SK-N-MC (cell line): ENCODE results near the gene APOC3.

Experiments used
- EZH2 ChIP-seq: fragments of 200-600 bp; sonication (generic); IDR thresholded peaks from one replicate; pipeline ENCODE4 v1.6.1; 2017; ENCODE audit warnings: antibody characterized with exemption
- POLR2AphosphoS5 ChIP-seq: IDR thresholded peaks from 2 replicates; pipeline ENCODE4 v1.6.1; 2012; ENCODE audit warnings: mild to moderate bottlenecking, low read depth, low read length, borderline replicate concordance

DNA sequence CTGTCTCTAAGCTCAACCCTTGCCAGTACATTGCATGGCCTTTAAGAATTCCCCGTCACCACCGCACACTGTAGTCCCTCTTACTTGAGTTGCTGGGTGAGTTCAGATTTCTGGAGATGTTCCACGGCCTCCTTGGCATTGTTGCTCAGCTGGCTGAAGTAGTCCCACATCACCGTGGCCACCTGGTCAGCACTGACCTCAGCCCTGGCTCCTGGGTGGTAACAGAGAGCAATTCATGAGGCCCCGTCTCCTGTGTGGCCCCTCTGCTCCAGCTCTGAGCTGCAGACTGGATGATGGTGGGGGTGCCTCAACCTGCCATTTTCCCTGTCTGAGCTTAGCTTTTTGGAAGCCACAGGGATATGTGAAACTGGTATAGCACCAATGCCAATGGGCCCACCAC lies 7.1 kb upstream of the APOC3 start:
- TF ChIP-seq EZH2: no peak
- TF ChIP-seq POLR2AphosphoS5: no peak
